ENCODE data around the gene DHRS13.

- TF ChIP-seq EZH2phosphoT487 (IDR thresholded peaks at IDR 0.05; ENCODE audit: borderline replicate concordance, low read depth, low read length), result no peak
- no peak for TF ChIP-seq CTCF (conservative IDR thresholded peaks at IDR 0.05; ENCODE audit: low read length)
Measured at GRCh38 chr17:28928061-28928460, 25.2 kb upstream of the DHRS13 start.
